Activated CD4-positive, alpha-beta T cell treated with anti-CD3 and anti-CD28 coated beads, Interleukin-2, Interleukin-4, amounts not matched to agents 100 ng/mL and 50 ng/mL, durations not matched to agents 16 hours and 8 hours (primary cell): ENCODE data around the gene ERCC8.
A peak's percentile ranks its signal among the peaks of the same experiment; 100 is the strongest.
"Not testable (repeated sequence)": the region's sequence is repeated elsewhere in the genome, so short reads cannot be mapped to it uniquely, and the experiment has no call there.

Source experiments
- DNase-seq: peaks from one replicate; pipeline ENCODE4 v3.0.0-alpha.2; 2020; ENCODE audit warnings: low spot score

Gene ERCC8

DNA sequence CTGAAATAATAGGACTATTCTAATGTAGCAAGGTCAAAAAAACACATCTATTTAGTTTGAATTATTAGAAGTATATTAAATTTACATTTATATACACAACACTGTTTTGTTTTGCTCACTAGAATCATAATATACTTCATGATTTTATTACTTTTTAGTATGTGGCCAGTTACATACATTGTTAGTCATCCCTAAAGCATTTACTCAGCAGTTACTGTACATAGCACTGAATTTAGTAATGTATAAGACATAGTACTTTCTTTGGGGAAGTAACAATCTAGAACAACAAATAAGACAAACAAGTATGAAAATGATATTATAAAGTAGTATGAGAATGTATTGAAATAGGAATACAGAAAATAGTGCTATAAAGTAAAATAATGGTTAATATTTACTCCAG is 28.2 kb downstream of the ERCC8 start:
- no peak for DNase-seq

DNA sequence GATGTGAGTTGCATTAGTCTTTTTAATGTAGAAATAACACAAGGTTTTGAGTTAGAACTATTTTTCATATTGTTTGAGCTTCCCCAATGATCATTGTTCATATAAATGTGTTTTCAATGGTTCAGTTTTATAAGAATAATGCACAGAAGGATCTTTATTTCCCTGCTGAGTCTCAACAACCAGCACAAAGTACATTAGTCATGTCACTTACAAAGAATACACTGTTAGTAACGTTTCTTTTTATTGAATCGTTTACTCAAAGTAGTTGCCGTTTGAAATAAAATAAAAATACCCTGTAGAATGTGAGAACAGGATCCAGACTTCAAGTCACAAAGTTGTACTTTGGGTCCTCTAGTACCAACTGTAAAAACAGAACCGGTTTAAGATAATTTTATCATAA is 41.5 kb downstream of the ERCC8 start:
- no peak for DNase-seq

DNA sequence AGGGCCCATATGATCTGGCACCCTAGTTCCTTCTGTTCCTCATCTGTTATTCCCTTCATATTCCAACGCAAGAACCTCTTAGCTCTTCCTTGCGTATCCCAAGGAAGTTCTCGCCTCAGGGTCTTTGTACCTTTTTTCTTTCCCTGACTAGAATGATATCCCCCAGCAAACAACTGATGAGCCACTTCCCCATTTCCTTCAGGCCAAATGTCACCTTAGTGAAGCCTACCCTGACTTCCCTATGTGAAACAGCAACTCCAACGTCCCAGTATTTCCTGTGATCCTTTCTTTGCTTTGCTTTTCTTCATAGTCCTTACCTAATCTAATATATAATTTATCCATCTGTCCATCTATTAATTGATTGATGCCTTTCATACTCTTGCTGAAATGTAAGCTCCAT is 47.9 kb downstream of the ERCC8 start:
- no peak for DNase-seq

DNA sequence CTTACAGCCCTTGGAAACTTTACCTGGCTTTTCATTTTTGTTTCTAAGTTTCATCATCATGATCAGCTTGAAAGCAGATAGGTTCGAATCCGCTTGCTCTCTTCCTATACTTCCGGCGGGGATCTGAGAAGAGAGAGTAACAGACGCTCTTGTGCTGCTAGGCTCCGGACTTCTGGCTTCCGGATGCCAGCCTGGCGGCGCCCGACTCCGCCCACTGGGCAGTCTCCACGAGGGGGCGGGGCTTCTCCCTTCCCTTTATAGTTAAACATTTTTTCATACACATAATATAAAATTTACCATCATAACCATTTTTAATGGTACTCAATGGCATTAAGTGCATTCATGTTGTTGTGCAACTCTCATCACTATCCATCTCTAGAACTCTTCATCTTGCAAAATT is 51.3 kb downstream of the ERCC8 start:
- no peak for DNase-seq

DNA sequence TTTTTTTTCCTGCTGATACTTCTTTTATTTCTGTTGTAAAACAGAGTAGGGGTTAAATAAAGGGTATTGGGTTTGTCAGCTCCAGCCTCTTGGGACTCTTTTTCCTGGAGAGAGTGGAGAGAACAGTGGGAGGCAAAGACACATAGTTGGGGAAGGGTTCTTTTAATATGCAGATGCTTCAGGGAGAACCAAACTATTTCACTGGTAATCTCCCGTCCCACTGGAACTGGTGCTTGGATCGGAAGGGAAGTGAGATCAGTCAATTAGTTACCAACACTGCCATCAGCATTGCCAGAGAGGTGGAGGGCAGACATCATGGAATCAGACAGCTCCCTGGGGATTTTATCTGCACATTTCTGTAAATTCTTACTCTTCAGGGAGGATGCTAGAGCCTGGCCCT is 53.2 kb downstream of the ERCC8 start:
- no peak for DNase-seq

DNA sequence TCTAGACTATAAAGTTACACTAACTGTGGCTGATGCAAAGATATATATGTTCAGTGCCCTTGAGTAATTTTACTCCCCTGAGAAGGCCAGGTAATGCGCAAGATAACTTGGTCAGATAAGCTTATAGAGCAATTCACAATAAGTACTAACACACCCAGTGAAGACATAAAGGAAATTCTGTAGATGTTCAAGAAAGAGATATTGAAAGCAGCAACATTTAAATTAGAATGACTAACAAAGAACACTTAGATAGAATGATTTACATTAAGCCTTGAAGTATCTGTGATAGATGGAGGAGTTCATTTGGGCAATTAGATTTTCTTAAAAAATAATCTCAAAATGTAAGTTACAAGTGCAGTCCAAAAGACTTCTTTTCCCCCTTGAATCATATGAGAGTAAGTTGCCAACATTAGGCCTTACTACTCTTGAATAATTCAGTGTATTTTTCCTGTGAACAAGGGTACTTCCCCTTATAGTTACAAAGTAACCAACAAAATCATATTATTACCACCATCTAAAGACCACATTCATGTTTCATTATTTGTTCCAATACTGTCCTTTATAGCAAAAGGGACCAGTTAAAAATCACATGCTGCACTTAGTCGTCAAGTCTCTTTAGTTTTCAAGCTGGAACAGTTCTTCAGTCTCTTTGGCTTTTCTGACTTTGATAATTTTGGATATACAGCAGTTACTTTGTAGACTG is 56.4 kb downstream of the ERCC8 start:
- no peak for DNase-seq

DNA sequence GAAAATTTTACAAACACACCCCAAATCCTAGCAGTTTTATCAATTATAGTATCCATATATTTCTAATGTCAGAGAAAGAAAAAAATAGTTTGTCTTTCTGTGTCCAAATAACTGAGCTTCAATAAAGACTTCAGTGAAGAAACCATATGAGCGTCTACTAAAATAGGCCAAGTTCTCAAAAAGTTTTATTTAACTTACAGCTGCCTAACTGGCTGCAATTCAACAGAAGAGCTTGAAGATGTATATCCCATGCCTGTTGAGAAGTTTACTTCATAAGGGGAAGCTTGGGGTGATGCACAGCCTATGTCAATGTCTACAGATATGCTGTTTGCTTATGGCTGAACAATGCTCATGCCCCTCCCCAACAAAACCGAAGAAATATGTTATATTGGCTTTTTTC is 57.1 kb downstream of the ERCC8 start:
- no peak for DNase-seq

DNA sequence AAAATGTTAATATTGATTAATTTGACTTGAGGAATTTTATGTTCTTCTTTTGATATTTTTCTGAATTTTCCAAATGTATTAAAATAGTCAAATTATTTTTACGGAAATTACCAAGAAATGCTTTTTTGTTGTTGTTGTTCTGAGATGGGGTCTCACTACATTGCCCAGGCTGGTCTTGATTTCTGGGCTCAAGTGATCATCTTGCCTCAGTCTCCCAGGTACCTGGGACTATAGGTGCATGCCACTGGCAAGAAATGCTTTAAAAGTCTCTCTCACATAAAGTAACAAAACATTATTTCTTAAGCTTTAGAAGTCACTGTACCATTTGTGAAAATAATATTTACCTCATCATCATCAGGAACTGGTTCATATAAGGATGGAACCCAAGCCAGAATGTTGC is 57.8 kb downstream of the ERCC8 start:
- no peak for DNase-seq

DNA sequence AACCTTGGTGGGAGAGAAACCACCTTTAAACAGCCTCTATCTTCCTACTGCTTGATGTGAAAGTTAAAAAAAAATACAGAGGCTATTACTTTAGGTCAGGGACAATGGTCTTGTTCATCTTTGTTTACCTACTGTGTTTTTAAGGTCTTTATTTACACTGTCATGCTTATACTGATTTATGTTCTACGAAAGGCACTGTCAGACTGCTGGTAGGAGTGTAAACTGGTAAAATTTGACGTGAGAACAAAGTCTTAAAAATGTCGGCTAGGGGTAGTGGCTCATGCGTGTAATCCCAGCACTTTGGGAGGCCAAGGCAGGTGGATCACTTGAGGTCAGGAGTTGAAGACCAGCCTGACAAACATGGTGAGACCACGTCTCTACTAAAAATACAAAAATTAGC is 58.7 kb downstream of the ERCC8 start:
- DNase-seq: no peak

DNA sequence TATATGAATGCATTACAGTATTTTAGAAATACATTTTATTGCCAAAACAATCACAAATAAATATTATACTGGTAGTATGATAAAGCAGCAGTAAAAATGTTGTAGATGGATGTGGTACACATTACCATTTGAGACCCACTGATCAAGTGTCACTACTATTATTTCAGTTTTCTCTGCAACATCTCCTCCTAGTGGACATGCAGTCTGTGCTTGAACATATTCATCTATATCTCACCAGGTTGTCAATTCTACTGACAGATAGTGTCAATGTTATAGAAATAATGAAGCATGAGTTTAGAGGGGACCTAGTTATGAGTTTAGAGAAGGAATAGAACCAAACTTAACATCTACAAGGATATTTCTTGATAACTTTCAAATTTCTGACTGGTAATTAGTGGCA is 61.6 kb downstream of the ERCC8 start:
- DNase-seq: no peak

DNA sequence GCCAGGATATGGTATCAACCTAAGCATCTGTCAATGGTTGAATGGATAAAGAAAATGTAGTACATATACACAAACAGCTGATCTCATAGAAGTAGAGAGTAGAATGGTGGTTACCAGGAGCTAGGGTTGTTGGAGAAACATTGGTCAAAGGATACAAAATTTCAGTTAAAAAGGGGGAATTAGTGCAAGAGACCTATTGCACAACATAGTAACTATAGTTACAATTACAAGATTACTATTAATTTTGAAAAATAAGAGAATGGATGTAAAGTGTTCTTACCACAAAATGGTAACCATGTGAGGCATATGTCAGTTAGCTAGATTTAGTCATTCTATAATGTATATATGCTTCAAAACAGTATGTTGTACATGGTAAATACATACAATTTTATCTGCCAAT is 72.0 kb downstream of the ERCC8 start:
- DNase-seq: no peak

DNA sequence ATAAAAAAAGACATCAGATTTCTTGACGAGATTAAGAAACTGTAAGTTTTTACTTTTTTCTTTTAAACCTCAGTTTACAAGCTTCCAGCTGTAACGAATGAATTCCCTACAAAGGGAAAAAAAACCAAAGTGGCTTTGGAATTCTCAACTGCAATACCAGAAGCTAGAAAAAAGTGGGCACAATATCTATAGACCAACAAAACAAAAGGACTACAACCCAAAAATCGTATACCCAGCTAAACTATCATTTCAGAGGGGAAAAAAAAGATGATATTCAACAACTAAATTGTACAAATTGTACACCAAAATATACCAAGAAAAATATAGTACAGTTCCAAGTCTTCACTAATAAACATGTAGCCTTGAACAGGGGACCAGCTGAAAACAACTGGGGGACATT is 74.0 kb downstream of the ERCC8 start:
- DNase-seq: no peak

DNA sequence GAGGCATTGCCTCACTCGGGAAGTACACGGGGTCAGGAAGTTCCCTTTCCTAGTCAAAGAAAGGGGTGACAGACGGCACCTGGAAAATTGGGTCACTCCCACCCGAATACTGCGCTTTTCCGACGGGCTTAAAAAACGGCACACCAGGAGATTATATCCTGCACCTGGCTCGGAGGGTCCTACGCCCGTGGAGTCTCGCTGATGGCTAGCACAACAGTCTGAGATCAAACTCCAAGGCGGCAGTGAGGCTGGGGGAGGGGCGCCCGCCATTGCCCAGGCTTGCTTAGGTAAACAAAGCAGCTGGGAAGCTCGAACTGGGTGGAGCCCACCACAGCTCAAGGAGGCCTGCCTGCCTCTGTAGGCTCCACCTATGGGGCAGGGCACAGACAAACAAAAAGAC is 84.3 kb downstream of the ERCC8 start:
- not testable (repeated sequence) for DNase-seq

DNA sequence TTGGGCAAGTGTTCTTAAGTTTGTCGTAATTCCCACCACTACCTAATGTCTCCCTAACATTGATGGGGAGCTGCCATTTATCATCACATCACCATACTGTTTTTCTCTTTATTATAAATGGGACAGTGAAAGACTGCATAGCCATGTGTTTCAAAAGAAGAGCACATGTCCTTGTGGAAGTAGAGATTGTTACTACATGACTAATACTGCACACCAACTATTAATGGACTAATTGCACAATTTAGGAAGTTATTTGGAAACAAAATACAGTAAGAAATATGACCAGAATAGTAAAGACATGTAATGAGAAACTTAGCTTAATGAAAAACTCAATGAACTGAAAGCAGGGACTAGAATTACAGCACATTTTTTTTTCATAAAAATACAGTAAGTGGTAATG is 88.8 kb downstream of the ERCC8 start:
- no peak for DNase-seq

DNA sequence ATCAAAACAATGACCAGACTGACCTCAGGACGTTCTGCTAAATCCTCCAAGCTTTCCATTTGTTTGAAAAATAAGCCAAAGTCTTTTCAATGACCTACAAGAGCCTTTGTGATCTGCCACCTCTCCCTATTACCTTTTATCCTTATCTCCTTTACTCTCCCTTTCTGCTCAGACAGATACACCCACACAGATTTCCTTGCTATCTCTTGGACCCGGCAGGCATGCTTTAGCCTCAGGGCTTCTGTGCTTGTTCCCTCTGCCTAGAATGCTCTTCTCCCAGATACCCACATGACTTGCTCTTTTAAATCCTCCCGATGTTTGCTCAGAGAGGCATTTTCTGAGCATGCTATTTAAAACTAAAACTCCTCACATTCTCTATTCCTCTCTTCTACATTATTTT is 91.9 kb downstream of the ERCC8 start:
- no peak for DNase-seq

DNA sequence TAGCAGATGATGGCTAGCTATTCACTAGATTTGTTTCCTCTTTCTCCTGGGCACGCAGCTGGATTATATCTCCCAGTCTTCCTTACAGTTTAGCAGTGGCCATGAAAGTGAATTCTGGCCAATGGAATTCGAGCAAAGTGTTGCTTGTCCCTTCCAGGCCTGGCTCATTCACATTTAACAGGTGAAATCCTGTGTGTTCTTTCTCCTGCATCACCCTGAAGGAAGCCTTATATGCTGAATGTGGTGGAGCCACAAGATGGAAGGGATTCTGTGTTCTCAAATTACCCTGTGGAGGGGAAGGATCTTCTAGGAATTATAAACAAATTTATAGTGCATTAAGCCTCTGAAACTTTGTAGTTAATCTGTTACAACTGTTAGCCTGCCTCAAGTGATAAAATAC is 92.6 kb downstream of the ERCC8 start:
- no peak for DNase-seq

DNA sequence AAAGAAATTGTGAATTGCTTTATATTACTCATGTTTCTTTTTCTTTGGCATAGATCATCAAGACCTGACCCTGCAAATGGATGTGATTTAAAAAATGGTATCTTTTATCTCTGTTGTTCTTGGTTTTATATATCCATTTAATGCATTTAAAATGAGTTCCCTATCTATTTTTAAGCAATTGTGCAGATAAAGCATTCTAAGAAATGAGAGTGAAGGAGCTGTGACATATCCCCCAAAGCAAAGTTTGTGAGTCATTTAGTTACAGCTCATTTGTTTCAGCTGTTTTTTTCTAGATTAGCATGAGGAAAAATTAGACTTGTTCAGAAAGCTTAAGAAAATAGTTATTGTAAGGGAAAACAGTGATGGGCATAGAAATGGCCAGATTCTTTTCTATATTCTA is 93.2 kb downstream of the ERCC8 start:
- no peak for DNase-seq

DNA sequence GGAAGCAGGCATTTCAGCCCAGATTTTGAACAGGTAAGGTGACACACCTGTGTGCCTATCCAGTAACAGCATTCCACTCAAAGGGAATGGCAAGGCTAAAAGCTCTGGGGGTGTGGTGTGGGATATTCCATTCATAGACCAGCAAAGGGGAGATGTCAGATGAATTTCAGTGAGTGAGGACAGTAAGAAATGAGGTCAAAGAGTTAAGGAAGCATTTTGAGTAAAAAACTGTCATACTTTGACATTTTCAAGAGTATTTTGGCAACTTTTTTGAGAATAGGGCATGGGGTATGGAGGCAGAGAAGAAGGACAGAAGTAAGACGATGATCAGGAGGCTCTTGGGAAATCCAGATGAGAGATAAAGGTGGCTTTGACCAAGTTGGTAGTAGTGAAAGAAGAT is 98.6 kb downstream of the ERCC8 start:
- DNase-seq: no peak

DNA sequence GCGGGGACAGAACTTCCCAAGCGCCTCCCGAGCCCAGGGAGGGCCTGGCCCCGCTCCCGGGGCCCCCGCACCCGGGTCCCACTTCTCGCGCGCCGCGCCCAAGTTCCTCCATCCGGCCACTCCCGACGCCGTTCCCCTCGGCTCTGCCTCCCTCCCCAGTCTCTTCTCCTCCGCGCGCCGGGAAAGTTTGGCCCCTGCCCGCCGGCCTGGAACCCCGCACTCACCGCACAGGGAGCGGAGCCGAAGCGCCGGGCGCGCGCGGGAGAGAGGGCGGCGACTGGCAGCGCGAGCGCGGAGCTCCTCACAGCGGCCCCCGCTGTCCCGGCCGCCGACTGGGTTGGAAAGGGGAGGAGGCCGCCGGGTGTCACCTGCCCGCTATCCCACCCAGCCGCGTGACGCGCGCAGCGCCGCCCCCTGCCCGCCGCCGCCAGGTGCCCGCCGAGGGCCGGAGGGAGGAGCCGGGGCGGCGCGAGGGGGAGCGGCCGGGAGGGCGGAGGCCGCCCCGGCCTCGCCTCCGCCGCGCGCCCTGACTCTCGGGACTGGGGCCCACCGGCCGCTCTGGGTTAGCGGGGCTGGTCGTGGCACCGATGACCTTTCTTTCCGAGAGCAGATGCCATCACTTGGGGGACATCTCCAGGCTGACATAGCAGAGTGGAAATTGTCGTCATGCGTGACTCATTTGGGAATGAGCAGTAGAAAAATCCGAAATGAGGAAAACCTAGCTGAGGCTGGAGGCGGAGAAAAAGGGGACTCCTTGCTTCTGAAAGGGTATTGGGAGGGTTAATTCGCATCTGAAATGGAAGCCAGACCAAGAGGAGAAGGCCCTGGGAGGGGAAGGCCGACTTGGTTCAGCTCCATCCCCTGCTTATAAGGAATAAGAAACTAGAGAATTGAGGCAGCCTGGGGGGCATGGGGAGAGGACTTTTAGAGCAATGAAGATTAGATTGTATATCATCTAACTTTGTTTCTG is 100.6 kb downstream of the ERCC8 start, which contains the start of gene ELOVL7:
TSS of gene ELOVL7 (minus strand) at position 334 of the 970 bp plus-strand sequence. CDS start 56,872 bp downstream, outside the sequence.
- peak; percentile 50 for DNase-seq

DNA sequence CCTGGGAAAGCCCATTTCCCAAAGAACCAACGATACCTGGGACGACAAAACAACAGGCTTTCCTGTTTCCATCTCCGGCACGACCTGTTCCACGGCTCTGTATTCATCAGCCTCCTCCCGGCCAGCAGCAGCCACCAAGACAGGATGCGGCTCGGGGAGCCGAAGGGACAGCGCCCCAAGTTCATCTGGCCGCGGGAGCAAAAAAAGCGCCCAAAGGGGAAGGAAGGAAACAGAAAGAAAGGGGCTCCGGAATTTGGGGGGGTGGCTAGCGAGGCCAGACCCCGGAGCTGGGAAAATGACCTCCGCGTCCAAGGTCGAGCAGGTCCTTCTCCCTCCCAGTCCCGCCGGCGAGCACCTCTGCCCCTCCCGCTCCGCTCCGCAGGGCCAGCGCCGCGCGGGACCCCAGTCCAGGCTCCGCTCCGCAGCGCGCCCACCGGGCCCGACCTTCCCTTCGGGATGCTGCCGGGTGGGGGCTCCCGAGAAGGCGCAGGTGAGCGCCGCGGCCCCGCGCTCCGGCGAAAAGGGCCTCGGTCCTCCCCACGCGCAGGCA is 101.4 kb downstream of the ERCC8 start:
- DNase-seq: no peak

DNA sequence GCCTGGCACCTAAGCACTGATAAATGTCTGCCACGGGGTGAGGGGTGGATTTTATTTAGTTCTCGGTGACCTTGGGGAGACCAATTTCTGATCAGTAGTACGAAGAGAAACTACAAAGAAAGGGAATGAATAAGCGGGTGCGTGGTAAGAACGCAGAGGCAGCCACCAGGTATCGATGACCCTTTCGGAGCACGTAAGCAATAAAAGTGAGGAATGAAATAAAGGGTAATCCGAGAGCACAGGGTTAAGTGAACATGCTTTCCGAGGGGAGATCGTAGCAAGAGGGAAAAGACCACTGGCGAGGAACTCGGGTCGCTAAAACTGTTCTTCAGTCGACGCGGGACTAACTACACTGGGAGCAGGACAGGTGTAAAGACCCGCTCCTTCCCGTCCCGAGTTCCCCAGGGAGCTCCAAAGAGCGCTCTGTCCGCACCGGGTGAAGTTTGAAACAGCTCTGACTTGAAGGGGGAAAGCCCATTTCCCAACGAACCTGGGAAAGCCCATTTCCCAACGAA is 101.9 kb downstream of the ERCC8 start:
- DNase-seq: no peak

DNA sequence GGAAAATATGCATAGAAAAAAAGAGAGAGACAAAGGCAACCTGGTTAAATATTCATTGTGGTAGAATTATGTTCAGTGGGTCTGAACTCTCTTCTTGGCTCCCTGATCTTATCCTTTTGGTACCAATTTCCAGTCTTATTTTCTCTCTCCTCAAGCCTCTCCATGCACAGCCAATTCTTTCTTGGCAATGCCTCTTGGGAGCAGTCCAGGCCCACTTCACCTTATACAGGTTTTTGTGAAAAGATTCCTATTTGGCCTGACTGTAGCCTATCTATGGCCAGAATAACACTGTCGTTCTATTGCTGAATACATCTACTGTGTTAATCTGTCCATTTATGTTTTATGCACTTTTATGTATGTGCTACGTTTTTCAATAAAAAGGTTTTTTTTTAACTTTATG is 103.5 kb downstream of the ERCC8 start:
- DNase-seq: no peak

DNA sequence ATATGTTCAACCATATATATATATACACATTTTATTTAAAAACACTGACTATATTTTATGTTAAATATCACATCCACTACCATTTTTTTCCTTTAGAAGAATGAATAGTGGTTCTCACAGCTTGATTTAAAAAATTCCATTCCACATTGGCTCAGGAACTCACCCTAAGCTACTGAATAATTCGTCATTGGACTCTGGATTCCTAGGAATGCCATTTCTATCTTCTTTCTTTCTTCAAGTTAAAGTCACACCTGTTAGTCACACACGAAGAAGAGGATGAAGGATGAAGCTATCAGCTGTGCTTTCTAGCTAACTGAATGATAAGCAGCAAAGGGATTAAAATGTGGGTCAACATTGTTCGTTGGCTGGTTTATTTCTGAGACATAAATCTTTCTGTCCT is 108.7 kb downstream of the ERCC8 start:
- DNase-seq: no peak
